GM15510 (cell line): ENCODE data around the gene C14orf93.

Experiments used
- POLR2A ChIP-seq: IDR thresholded peaks from 3 replicates; pipeline ENCODE4 v1.6.1; 2011; ENCODE audit warnings: borderline replicate concordance; ENCODE audit not compliant: insufficient read length; ENCODE audit errors: extremely low read depth

Gene C14orf93

DNA sequence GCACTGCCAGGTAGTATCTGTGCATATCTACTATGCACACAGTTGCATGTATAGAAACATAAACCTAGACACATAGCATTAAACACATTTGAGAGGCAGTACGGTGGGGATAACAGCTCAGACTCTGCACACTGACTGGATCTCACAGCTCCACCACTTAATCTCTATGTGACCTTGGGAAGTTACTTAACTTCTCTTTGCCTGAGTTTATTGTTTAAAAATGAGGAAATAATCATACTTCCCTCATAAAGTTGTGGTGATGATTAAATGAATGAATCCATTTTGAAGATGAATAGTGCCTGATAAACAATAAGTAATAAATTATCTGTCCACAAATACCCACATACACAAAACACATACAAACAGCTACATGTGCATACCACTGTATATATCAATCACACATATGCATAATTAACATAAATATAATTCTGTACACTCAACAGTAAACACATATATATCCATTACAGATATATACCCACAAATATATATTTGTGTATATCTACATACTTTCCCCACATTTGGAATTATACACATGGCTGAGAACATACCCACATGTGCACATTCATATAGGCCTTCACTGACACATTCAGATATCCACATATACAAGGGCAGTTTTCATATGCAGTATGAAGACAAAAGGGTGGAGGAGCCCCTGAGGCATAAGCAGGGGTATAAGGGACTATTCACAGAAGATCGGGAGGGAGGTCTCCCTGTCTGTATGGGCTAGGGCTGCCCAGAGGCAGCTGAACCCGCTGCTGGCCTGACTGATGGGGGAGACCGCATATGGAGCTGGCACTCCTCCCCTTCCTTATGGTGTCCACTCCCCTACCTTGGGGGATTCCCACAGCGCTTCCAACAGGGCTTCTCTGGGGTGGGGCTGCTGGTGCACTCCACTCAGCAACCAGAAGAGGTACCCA lies 41.5 kb upstream of the C14orf93 start:
- no peak for TF ChIP-seq POLR2A

DNA sequence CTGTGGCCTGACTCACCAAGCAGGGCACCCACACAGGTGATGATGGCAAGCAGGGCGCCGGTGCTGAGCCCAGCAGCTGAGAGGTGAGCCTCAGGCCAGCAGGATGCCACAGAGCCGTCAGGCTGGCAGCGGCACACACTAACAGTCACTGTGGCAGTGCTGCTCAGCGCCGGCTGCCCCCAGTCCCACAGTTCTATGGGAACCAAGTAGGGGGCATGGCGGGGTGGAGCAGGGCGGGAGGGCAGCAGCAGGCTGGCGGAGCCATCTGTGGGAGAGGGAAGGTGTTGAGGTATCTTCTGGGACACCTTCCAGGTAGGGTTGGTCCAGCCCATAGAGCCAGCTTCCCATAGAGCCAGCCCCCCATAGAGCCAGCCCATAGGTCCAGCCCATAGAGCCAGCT lies 39.1 kb upstream of the C14orf93 start:
- no peak for TF ChIP-seq POLR2A

DNA sequence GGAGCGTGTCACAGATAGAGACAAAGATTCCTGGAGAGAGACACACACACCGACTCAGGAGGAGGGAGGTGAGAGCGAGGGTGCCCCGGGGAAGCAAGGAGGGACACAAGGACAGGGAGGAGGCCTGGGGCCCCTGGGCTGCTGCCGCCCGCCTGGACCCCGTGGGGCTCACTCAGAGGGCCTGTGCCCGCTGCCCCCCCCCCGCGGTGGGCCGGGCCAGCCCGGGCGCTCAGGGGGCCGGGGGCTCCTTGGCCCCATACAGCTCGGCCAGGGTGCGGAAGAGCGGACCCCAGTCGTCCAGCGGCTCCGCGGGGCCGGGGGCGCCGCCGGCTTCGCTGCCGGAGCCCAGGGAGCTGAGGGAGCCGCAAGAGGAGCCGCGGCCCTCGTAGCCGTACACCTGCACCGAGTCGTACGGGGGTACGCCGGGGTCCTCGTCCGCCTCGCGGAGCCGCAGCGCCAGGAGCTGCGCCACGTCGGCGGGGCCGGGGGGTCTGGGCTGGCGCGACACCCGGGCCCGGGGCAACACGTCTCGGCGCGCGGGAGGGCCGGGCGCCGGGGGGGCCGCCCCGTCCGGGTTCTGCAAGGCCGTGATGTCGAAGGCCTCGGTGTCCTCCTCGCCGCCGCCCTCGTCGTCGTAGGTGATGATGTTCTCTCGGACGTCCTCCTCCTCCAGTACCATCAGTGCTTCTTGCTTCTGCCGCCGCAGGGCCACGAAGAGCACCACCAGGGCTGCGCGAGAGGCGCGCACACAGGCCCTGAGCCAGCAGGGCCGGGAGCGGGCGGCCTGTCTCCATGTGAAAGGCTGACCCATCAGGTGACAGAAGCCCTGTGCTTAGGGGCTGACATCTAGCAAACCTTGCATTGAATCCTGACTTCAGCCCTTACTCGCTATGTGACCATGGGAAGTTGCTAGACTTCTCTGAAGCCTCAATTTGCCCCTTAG lies 38.1 kb upstream of the C14orf93 start:
- TF ChIP-seq POLR2A, result no peak

DNA sequence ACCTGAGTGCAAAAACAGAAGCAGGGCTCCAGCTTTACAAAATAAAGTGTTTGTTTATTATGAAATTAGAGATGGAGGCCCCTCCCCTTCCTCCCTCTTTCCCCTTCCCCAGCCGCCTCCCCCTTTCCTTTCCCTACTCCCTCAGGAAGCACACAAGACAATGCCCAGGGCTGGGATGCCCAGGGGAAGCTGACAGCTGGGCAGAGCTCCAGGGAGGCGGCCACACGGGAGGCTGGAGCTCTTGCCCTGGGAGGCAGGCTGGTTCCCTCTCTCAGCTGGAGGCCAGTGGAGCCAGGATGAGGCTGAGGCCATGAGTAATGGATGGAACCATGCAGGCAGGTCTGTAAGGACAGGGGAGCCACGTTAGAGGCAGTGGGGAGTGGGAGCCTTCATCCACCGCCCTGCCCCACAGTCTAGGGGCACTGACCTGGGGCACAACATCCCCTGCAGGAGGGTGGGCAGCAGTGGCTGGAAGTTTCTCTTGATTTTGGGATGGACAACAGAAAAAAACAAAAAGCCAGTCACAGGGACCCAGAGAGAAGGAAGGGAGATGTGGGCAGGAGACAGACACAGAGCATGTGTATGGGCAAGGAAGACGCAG lies 37.2 kb upstream of the C14orf93 start:
- TF ChIP-seq POLR2A, result no peak

DNA sequence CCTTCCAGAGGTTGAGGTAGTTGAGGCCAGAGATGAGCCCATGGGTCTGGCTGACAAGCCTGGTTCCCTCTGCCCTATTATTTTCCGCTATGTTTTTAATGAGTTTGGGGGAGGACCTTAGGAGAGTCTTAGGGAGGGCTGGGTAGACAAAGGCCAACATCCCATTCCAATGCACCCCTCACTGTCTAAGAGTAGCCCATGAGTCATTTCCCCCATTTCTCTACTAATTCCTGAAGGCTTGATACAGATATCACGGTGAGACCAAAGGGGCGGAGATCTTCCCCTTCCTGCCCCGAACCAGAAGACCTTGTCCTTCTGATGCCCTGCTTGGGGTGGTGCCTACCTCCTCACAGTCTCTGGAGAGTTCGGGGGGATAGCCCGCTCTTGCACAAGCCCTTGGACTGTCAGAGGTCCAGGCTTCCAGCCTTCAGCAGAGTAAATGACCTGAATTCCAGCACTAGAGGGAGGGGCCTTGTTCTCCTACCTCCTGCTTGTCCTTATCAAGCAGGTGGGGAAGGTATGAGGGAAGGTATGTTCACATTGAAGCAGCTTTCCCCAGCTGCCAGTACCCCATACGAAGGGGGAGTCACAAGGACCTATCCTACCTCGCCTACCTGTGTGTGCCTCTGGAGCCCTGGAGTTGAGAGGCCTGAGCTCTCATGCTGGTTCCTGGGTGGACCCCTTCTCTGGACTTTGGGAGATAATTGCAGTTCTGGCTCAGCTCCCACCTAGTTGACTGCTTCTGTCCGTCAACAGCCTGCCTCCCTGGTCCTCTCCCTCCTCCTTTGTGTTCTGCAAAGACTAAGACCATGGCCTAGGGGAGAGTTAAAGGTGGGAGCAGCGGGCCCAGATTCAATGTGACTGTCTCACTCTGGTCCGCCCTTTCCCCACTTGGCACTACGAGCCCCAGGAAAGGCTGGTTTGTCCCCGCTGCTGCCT lies 35.7 kb upstream of the C14orf93 start:
- TF ChIP-seq POLR2A, result no peak

DNA sequence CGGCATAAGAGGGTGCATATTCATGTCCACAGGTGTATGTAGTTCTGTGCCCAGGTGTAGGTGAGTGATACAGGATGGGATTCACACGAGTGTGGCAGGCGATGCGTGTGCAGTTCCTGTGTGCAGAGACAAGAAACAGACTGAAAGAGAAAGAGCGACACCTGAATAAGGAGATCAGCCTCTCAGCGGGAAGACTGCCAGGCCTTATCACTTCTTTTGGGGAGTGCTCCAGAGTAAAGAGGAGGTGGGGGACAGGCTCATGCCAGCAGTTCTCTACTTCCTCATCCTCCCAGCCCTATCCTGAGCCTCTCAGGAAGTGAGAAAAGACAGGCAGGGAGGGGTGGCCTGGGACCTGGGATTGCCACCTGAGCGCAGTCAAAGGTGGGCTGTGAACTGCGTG lies 34.9 kb upstream of the C14orf93 start:
- no peak for TF ChIP-seq POLR2A

DNA sequence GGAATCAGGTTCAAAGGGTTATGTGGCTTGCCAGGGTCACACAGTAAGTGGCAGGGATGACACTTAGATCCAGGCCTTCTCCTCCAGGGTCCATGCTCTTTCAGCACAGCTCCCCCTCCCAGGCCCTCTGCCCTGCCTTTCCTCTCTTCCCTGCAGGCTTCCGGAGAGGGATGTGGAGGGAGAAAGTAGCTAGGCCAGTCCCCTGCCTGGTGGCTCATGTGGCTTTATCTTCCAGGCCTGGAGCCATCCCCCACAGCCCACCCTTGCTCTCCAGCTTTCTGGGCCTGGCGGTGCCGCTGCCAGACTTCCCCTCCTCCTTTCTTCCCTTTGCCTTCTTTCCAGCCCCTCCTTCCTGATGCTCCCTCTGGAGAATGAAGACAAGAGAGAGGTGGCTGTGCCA lies 33.8 kb upstream of the C14orf93 start:
- TF ChIP-seq POLR2A, result no peak

DNA sequence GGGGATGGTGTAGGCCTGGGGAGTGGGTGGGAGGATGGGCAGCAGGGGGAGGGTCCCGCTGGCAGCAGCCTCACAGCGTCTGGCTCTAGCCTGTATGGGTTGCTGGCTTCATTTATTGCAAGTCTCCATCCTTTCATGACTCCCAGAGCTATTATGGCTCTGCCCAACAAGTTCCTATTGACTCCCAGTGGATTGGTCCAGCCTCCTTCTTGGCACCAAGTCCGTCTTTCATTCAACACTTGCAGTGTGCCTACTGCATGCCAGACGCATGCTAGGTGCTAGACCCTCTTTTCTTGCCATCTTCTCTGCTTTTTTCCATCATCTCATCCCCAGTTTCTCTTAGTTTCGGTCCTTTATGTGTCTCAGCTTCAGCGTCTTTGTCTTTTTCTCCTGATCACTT lies 33.2 kb upstream of the C14orf93 start:
- no peak for TF ChIP-seq POLR2A

DNA sequence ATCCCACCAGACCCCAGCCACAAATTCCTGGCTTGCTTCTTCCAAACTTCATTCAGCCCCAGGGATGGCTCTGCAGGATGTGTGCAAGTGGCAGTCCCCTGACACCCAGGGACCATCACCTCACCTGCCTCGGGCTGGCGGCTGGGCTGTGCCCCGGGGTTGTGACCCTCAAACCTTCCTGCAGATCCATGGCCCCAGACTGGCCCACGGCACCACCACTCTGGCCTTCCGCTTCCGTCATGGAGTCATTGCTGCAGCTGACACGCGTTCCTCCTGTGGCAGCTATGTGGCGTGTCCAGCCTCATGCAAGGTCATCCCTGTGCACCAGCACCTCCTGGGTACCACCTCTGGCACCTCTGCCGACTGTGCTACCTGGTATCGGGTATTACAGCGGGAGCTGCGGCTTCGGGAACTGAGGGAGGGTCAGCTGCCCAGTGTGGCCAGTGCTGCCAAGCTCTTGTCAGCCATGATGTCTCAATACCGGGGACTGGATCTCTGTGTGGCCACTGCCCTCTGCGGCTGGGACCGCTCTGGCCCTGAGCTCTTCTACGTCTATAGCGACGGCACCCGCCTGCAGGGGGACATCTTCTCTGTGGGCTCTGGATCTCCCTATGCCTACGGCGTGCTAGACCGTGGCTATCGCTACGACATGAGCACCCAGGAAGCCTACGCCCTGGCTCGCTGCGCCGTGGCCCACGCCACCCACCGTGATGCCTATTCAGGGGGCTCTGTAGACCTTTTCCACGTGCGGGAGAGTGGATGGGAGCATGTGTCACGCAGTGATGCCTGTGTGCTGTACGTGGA lies 32.4 kb upstream of the C14orf93 start, which contains the start of gene PSMB11:
Gene PSMB11, plus strand, starts transcription at position 51 of the 804 bp plus-strand sequence. Its CDS starts 14 bp downstream, at position 65.
- TF ChIP-seq POLR2A, result no peak

DNA sequence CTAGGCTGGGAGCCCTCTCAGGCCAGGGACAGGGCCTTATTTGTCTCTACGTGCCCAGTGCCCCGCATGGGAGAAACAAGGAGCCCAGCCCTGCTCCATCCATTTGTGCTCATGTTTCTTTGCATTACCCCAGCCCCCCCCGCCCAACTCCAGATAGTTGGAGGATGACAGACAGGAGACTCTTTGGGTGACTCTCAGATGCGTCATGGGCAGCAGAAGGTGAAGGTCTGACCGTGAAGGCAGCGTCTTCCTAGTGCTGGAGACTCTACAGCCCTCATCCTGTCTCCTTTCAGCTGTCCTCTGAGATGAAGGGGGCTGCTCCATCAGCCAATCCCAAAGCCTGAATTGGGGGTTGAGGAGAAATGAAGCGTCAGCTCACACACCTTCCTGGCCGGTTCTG lies 31.8 kb upstream of the C14orf93 start:
- TF ChIP-seq POLR2A, result no peak

DNA sequence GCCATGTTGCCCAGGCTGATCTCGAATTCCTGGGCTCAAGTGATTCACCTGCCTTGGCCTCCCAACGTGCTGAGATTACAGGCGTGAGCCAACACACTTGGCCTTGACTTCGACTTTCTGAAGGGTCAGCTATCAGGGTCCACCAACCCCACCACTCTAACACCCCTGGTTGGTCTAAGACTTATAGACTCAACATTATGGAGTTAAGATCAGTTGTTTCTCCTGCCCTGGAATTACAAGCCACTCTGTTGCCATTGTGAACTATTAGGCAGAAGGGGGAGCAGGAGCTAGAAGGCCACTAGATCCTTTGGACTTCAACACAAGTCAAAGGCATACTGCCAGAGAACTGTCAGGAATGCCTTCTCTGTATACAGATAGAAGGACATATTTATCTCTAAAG lies 30.2 kb upstream of the C14orf93 start:
- TF ChIP-seq POLR2A, result no peak

DNA sequence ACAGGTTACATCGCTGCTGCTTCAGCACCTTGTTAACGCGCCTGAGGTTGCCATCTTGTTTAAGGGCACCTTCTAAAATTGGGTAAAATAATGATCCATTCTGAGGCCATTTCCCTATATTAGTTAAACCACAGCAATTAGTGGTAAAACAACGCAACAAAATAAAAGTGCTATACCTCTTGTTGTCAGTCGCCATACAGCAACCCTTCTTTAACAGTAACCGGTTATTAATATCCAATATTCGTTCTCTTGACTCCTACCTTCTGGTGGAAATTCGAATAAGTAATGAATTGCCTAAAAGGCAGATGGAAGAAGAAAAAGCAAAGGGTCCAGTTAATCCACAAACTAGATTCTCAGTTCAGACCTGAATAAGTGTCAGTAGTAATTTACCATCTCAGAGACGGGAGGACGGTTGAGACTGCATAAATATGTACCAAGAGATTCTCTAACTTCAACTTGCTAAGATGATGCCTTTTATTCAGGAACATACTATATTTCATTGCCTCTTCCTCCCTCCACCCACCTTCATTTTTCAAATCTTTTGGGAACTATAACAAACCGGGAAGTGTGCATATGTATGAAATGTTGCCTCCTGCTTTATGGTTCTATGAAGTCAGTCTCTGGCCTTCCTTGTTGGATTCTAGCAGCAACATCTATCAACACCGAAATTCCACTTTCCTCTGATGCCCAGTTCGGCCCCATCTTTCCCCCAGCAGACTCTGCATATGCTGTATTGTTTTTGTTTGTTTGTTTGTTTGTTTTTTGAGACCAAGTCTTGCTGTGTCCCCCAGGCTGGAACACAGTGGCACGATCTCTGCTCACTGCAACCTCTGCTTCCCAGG lies 25.6 kb upstream of the C14orf93 start:
- TF ChIP-seq POLR2A, result no peak
